ENCODE results near the gene ZNF598. TPM values are rescaled to one million over a fixed set of nuclear protein-coding genes. Genes with fewer than 3 reads are reported as not detected.

The ZNF598 gene
- polyA plus RNA-seq, 1 of the 3 experiments (the other 2 are of a cell fraction) = 47.8 TPM

DNA sequence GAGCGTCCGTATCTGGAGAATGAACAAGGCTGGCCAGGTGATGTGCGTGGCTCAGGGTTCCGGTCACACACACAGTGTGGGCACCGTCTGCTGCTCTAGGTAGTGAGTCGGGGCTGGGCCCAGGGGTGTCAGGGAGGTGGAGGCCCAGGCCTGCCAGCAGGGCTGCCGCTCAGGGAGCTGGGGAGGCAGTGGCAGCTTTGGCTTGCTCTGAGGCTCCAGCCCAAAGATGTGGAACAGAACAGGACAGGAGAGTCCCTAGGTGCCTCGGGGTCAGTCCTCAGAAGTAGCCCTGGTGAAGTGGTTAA lies 33.5 kb downstream of the ZNF598 start:
- Histone ChIP-seq H4K20me1 (ENCODE audit: insufficient read depth) (no peaks in the 10 kb centered on the region), H3F3A (replicated peaks; ENCODE audit: insufficient read depth) (peaks cover 4% of the 10 kb centered on the region), H3K9me2 (no peaks in the 10 kb centered on the region), H3K4me1 (ENCODE audit: control insufficient read depth in 1 of 2, insufficient read depth in 2 of 2, low read depth in 1 of 2, low read length in 1 of 2) (peaks cover 0 to 6% of the 10 kb centered on the region in 2 experiments; a peak in 1 of 4 replicates), H3K27ac (ENCODE audit: low read depth in 2 of 2, low read length in 1 of 2) (no peak overlapping the region), H3K27me3 (ENCODE audit: insufficient read depth) (no peaks in the 10 kb centered on the region), H2AFZ (ENCODE audit: low read depth) (no peak overlapping the region), H3K9ac (no peak overlapping the region), H3K4me2 (no peak overlapping the region), H3K79me2 (ENCODE audit: insufficient read depth) (peaks cover 23% of the 10 kb centered on the region), H3K36me3 (replicated peaks in 1 of 2; ENCODE audit: control insufficient read depth in 1 of 2, insufficient read depth in 2 of 2, low read length in 1 of 2) (peaks cover 7 to 49% of the 10 kb centered on the region in 2 experiments), H3K9me3 (no peaks in the 10 kb centered on the region), H3K4me3 (ENCODE audit: low read depth in 2 of 2, low read length in 1 of 2) (no peak overlapping the region)
- 90% methylated on average over 3 of the region's 8 CpGs for WGBS (ENCODE audit: low lambda C conversion rate)
- CTCF ChIA-PET = interaction anchor here (1.3 kb wide), 1 partner anchor 10 kb away, joined by 3 read pairs; no protein-coding TSS in a partner anchor
- POLR2A ChIA-PET = interaction anchor here (1.6 kb wide), 1 partner anchor 11 kb away, joined by 6 read pairs; the partner anchor contains the start of gene RPS2
- no peak for DNase-seq
- TF ChIP-seq GABPA (IDR thresholded peaks at IDR 0.05; ENCODE audit: low read depth) = no peak
- no peak for TF ChIP-seq TEAD4 (IDR thresholded peaks at IDR 0.05; ENCODE audit: borderline replicate concordance, insufficient read depth)
- TF ChIP-seq, protein P1, sequence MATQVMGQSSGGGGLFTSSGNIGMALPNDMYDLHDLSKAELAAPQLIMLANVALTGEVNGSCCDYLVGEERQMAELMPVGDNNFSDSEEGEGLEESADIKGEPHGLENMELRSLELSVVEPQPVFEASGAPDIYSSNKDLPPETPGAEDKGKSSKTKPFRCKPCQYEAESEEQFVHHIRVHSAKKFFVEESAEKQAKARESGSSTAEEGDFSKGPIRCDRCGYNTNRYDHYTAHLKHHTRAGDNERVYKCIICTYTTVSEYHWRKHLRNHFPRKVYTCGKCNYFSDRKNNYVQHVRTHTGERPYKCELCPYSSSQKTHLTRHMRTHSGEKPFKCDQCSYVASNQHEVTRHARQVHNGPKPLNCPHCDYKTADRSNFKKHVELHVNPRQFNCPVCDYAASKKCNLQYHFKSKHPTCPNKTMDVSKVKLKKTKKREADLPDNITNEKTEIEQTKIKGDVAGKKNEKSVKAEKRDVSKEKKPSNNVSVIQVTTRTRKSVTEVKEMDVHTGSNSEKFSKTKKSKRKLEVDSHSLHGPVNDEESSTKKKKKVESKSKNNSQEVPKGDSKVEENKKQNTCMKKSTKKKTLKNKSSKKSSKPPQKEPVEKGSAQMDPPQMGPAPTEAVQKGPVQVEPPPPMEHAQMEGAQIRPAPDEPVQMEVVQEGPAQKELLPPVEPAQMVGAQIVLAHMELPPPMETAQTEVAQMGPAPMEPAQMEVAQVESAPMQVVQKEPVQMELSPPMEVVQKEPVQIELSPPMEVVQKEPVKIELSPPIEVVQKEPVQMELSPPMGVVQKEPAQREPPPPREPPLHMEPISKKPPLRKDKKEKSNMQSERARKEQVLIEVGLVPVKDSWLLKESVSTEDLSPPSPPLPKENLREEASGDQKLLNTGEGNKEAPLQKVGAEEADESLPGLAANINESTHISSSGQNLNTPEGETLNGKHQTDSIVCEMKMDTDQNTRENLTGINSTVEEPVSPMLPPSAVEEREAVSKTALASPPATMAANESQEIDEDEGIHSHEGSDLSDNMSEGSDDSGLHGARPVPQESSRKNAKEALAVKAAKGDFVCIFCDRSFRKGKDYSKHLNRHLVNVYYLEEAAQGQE (IDR thresholded peaks at IDR 0.05; ENCODE audit: low read depth, low read length) = no peak
- TF ChIP-seq RAD21 (IDR thresholded peaks at IDR 0.05; ENCODE audit: low read length) = no peak
- no peak for TF ChIP-seq NFIC (IDR thresholded peaks at IDR 0.05; ENCODE audit: borderline replicate concordance)
- no peak for TF ChIP-seq RCOR1 (IDR thresholded peaks at IDR 0.05; ENCODE audit: low read length)
- no peak for TF ChIP-seq FOXM1 (IDR thresholded peaks at IDR 0.05; ENCODE audit: low read depth)
- no peak for TF ChIP-seq TAF1 (IDR thresholded peaks at IDR 0.05; ENCODE audit: borderline replicate concordance, low read depth, low read length)
- no peak for TF ChIP-seq CHD2 (IDR thresholded peaks at IDR 0.05; ENCODE audit: low read length, partially characterized antibody)
- TF ChIP-seq, protein P2, sequence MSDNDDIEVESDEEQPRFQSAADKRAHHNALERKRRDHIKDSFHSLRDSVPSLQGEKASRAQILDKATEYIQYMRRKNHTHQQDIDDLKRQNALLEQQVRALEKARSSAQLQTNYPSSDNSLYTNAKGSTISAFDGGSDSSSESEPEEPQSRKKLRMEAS (IDR thresholded peaks at IDR 0.05; ENCODE audit: low read depth) = no peak
- TF ChIP-seq EZH2phosphoT487 (IDR thresholded peaks at IDR 0.05; ENCODE audit: borderline replicate concordance, low read depth) = no peak
- no peak for TF ChIP-seq POLR2AphosphoS5 (IDR thresholded peaks at IDR 0.05; ENCODE audit: low read depth, low read length)
- no peak for TF ChIP-seq FOSL2 (IDR thresholded peaks at IDR 0.05; ENCODE audit: borderline replicate concordance, low read depth)
- no peak for TF ChIP-seq RXRA (IDR thresholded peaks at IDR 0.05; ENCODE audit: borderline replicate concordance, low read depth)
- TF ChIP-seq, protein P3, sequence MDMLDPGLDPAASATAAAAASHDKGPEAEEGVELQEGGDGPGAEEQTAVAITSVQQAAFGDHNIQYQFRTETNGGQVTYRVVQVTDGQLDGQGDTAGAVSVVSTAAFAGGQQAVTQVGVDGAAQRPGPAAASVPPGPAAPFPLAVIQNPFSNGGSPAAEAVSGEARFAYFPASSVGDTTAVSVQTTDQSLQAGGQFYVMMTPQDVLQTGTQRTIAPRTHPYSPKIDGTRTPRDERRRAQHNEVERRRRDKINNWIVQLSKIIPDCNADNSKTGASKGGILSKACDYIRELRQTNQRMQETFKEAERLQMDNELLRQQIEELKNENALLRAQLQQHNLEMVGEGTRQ (IDR thresholded peaks at IDR 0.05; ENCODE audit: borderline replicate concordance, low read depth, low read length) = no peak
- TF ChIP-seq, protein P4, sequence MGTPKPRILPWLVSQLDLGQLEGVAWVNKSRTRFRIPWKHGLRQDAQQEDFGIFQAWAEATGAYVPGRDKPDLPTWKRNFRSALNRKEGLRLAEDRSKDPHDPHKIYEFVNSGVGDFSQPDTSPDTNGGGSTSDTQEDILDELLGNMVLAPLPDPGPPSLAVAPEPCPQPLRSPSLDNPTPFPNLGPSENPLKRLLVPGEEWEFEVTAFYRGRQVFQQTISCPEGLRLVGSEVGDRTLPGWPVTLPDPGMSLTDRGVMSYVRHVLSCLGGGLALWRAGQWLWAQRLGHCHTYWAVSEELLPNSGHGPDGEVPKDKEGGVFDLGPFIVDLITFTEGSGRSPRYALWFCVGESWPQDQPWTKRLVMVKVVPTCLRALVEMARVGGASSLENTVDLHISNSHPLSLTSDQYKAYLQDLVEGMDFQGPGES (IDR thresholded peaks at IDR 0.05; ENCODE audit: low read depth, low read length) = no peak
- TF ChIP-seq, protein P5, sequence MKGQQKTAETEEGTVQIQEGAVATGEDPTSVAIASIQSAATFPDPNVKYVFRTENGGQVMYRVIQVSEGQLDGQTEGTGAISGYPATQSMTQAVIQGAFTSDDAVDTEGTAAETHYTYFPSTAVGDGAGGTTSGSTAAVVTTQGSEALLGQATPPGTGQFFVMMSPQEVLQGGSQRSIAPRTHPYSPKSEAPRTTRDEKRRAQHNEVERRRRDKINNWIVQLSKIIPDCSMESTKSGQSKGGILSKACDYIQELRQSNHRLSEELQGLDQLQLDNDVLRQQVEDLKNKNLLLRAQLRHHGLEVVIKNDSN (IDR thresholded peaks at IDR 0.05; ENCODE audit: borderline replicate concordance, low read depth) = no peak
- no peak for TF ChIP-seq JUND (IDR thresholded peaks at IDR 0.05)
- TF ChIP-seq SMC3 (IDR thresholded peaks at IDR 0.05; ENCODE audit: low read depth, low read length) = no peak

All from SK-N-SH (cell line).